H1 (cell line): ENCODE results near the gene DUOX1. TPM values are rescaled to one million over a fixed set of nuclear protein-coding genes. Genes with fewer than 3 reads are reported as not detected.

Source experiments
- CTCF ChIA-PET: fragments of 300-600 bp; sonication (Branson Sonifier 250); formaldehyde crosslinking; loops from one replicate; lab custom pipeline; 2021; ENCODE audit not compliant: partially characterized antibody; lab: Charles Lee
- POLR2A ChIA-PET: fragments of 300-600 bp; sonication (Branson Sonifier 250); formaldehyde crosslinking; loops from one replicate; lab custom pipeline; 2021; ENCODE audit warnings: inconsistent platforms; ENCODE audit not compliant: partially characterized antibody; lab: Charles Lee
- DNase-seq, 2 experiments: peaks; one replicate each; pipeline versions ENCODE4 v3.0.0 to v3.0.0-alpha.2; 2010 to 2022; ENCODE audit warnings: low spot score in 2 of 2, low read depth in 1 of 2, mixed read lengths in 1 of 2
- FAIRE-seq: peaks from 2 replicates; lab custom pipeline; 2011; peaks lifted over from hg19 to GRCh38; lab: Jason Lieb, UNC
- H2AFZ ChIP-seq: 2 replicates; pipeline ENCODE4 v1.8.1; 2012; ENCODE audit warnings: low read length, inconsistent platforms
- H2AK5ac ChIP-seq: 2 replicates; pipeline ENCODE4 v1.6.1; 2013; ENCODE audit warnings: low read depth, low read length
- H2BK120ac ChIP-seq: replicated peaks from 2 replicates; pipeline ENCODE3; 2013; ENCODE audit warnings: low read depth, low read length, inconsistent platforms
- H2BK12ac ChIP-seq: 2 replicates; pipeline ENCODE4 v1.6.1; 2013; ENCODE audit warnings: low read depth, low read length
- H2BK15ac ChIP-seq: 2 replicates; pipeline ENCODE4 v1.6.1; 2013; ENCODE audit warnings: low read length
- H2BK20ac ChIP-seq: 2 replicates; pipeline ENCODE4 v1.6.1; 2013; ENCODE audit warnings: low read length
- H2BK5ac ChIP-seq: 2 replicates; pipeline ENCODE4 v1.6.1; 2013; ENCODE audit warnings: low read depth, low read length
- H3K14ac ChIP-seq: 2 replicates; pipeline ENCODE4 v1.6.1; 2013; ENCODE audit warnings: inconsistent platforms; ENCODE audit not compliant: insufficient read length
- H3K18ac ChIP-seq: 2 replicates; pipeline ENCODE4 v1.6.1; 2013; ENCODE audit warnings: low read length; ENCODE audit errors: extremely low read depth
- H3K23ac ChIP-seq: 2 replicates; pipeline ENCODE4 v1.6.1; 2013; ENCODE audit warnings: inconsistent platforms; ENCODE audit not compliant: insufficient read length
- H3K23me2 ChIP-seq: 2 replicates; pipeline ENCODE4 v1.6.1; 2013; ENCODE audit warnings: low read depth, low read length
- H3K27ac ChIP-seq: 2 replicates; pipeline ENCODE4 v1.6.1; 2011; ENCODE audit warnings: low read depth, low read length, inconsistent platforms
- H3K27me3 ChIP-seq, 4 experiments: replicated peaks in 1 of 4; 1 replicate in 1 of 4; 2 replicates in 3 of 4; pipeline versions ENCODE4 v1.6.1 to v1.8.1; 2011 to 2013; ENCODE audit warnings: low read length in 3 of 4, mild to moderate bottlenecking in 3 of 4, inconsistent platforms in 2 of 4, mixed read lengths in 2 of 4, moderate library complexity in 1 of 4; ENCODE audit not compliant: control insufficient read depth in 3 of 4, insufficient read depth in 3 of 4; ENCODE audit errors: extremely low read depth in 1 of 4
- H3K36me3 ChIP-seq, 4 experiments: 2 replicates each; pipeline versions ENCODE4 v1.6.1 to v1.8.1; 2011 to 2013; ENCODE audit warnings: mild to moderate bottlenecking in 4 of 4, low read length in 3 of 4, moderate library complexity in 2 of 4, control low read depth in 1 of 4, inconsistent platforms in 1 of 4; ENCODE audit not compliant: insufficient read depth in 4 of 4, control insufficient read depth in 2 of 4
- H3K4ac ChIP-seq: replicated peaks from 2 replicates; pipeline ENCODE3; 2013; ENCODE audit warnings: low read length, low read depth, mixed read lengths, inconsistent platforms; ENCODE audit not compliant: insufficient read length
- H3K4me1 ChIP-seq, 4 experiments: replicated peaks in 1 of 4; 1 replicate in 1 of 4; 2 replicates in 3 of 4; pipeline versions ENCODE4 v1.6.1 to v1.8.1; 2011 to 2013; ENCODE audit warnings: low read length in 3 of 4, inconsistent platforms in 2 of 4, mixed read lengths in 1 of 4; ENCODE audit not compliant: insufficient read depth in 4 of 4, control insufficient read depth in 3 of 4
- H3K4me2 ChIP-seq, 2 experiments: 2 replicates each; pipeline versions ENCODE4 v1.6.1 to v1.8.1; 2011 to 2013; ENCODE audit warnings: low read depth in 2 of 2, low read length in 2 of 2, control low read depth in 1 of 2, inconsistent platforms in 1 of 2, mild to moderate bottlenecking in 1 of 2; ENCODE audit not compliant: insufficient read depth in 1 of 2
- H3K4me3 ChIP-seq, 4 experiments: fragments of 200-600, 300-600 bp in 1 of 4; sonication (generic), shearing (Covaris generic), sonication (Bioruptor Twin) in 1 of 4; 2 replicates each; pipeline versions ENCODE4 v1.5.1 to v1.8.1; 2011 to 2016; ENCODE audit warnings: low read length in 4 of 4, low read depth in 3 of 4, control low read depth in 2 of 4, inconsistent platforms in 2 of 4, mild to moderate bottlenecking in 2 of 4, mixed read lengths in 1 of 4, moderate library complexity in 1 of 4; ENCODE audit not compliant: insufficient read depth in 2 of 4; ENCODE audit errors: extremely low read depth in 1 of 4
- H3K56ac ChIP-seq: replicated peaks from 2 replicates; pipeline ENCODE3; 2013; ENCODE audit warnings: low read depth, mild to moderate bottlenecking, mixed read lengths, low read length, inconsistent platforms; ENCODE audit not compliant: insufficient read length
- H3K79me1 ChIP-seq: 2 replicates; pipeline ENCODE4 v1.6.1; 2013; ENCODE audit warnings: low read depth, low read length, control low read depth
- H3K79me2 ChIP-seq, 2 experiments: 2 replicates each; pipeline versions ENCODE4 v1.6.1 to v1.8.1; 2012 to 2013; ENCODE audit warnings: low read length in 2 of 2, mild to moderate bottlenecking in 2 of 2, inconsistent platforms in 1 of 2; ENCODE audit not compliant: insufficient read depth in 2 of 2, control insufficient read depth in 1 of 2
- H3K9ac ChIP-seq, 4 experiments: replicated peaks in 1 of 4; 1 replicate in 1 of 4; 2 replicates in 3 of 4; pipeline versions ENCODE4 v1.6.1 to v1.8.1; 2011 to 2013; ENCODE audit warnings: low read depth in 3 of 4, low read length in 3 of 4, control low read depth in 2 of 4, mild to moderate bottlenecking in 2 of 4, moderate library complexity in 2 of 4, inconsistent platforms in 1 of 4; ENCODE audit errors: extremely low read depth in 1 of 4
- H3K9me3 ChIP-seq, 2 experiments: 2 replicates each; pipeline versions ENCODE4 v1.6.1 to v1.8.1; 2012 to 2013; ENCODE audit warnings: mild to moderate bottlenecking in 2 of 2, moderate library complexity in 2 of 2, control low read depth in 1 of 2, inconsistent platforms in 1 of 2, low read depth in 1 of 2, low read length in 1 of 2, mixed read lengths in 1 of 2; ENCODE audit not compliant: insufficient read depth in 2 of 2
- H4K20me1 ChIP-seq, 2 experiments: replicated peaks in 1 of 2; 2 replicates each; pipeline versions ENCODE3 to v1.8.1; 2011 to 2013; ENCODE audit warnings: inconsistent platforms in 2 of 2, low read length in 2 of 2, mild to moderate bottlenecking in 1 of 2; ENCODE audit not compliant: insufficient read depth in 2 of 2, control insufficient read depth in 1 of 2
- H4K5ac ChIP-seq: 2 replicates; pipeline ENCODE4 v1.6.1; 2013; ENCODE audit warnings: low read length, low read depth, mixed read lengths, inconsistent platforms; ENCODE audit not compliant: insufficient read length
- H4K8ac ChIP-seq: 2 replicates; pipeline ENCODE4 v1.8.0; 2013; ENCODE audit warnings: mild to moderate bottlenecking, moderate library complexity, low read length, inconsistent platforms; ENCODE audit not compliant: insufficient read depth; ENCODE audit errors: extremely low read depth
- H4K91ac ChIP-seq: replicated peaks from 2 replicates; pipeline ENCODE3; 2013; ENCODE audit warnings: low read length, mixed read lengths, inconsistent platforms; ENCODE audit not compliant: insufficient read length
- BCL11A ChIP-seq, 2 experiments: IDR thresholded peaks; one replicate each; pipeline ENCODE4 v1.6.1; 2011; ENCODE audit warnings: low read depth in 2 of 2, low read length in 2 of 2, mild to moderate bottlenecking in 2 of 2
- CHD2 ChIP-seq: IDR thresholded peaks from 2 replicates; pipeline ENCODE4 v1.6.1; 2012; ENCODE audit warnings: low read length, improper control_type of control experiment
- HDAC6 ChIP-seq: IDR thresholded peaks from one replicate; pipeline ENCODE4 v1.7.1; 2012; ENCODE audit warnings: low read depth, mild to moderate bottlenecking, inconsistent platforms, low read length, moderate library complexity
- KDM5A ChIP-seq: fragments of 200-600 bp; IDR thresholded peaks from 2 replicates; pipeline ENCODE4 v1.7.1; 2012; ENCODE audit warnings: mild to moderate bottlenecking, low read length, inconsistent platforms, mixed read lengths
- POLR2A ChIP-seq, 2 experiments: IDR thresholded peaks; 1 replicate in 1 of 2; 2 replicates in 1 of 2; pipeline ENCODE4 v1.6.1; 2011; ENCODE audit warnings: low read depth in 2 of 2, low read length in 2 of 2, mild to moderate bottlenecking in 2 of 2; ENCODE audit errors: control extremely low read depth in 1 of 2
- SRF ChIP-seq: IDR thresholded peaks from 2 replicates; pipeline ENCODE4 v1.6.1; 2011; ENCODE audit warnings: mild to moderate bottlenecking, low read depth, low read length, moderate library complexity
- TCF12 ChIP-seq: IDR thresholded peaks from 2 replicates; pipeline ENCODE4 v1.6.1; 2011; ENCODE audit warnings: low read depth, mild to moderate bottlenecking, low read length
- WGBS, 2 experiments: shearing (Covaris generic) in 1 of 2; methylation state at CpG; one replicate each; pipeline versions ENCODE4 v1.1.6 to v1.1.7; 2013 to 2015; ENCODE audit warnings: low lambda C conversion rate in 2 of 2, mixed read lengths in 2 of 2, inconsistent platforms in 1 of 2, low coverage in 1 of 2, missing lambda C conversion rate in 1 of 2; ENCODE audit not compliant: insufficient replicate concordance in 2 of 2, insufficient coverage in 1 of 2, insufficient read length in 1 of 2; ENCODE audit errors: extremely low coverage in 1 of 2, missing lambda C conversion rate in 1 of 2; 5-methylcytosine and 5-hydroxymethylcytosine counted together
- polyA plus RNA-seq, 7 experiments: library from polyadenylated mRNA; depleted of rRNA in 3 of 7; stranded (reverse) in 5 of 7; unstranded in 2 of 7; fragments of >200 nt in 5 of 7; fragments of 200-250 nt in 2 of 7; gene quantifications; 1 replicate in 5 of 7; 2 replicates in 1 of 7; 4 replicates in 1 of 7; pipeline versions ENCODE4 v1.2.1 to v1.2.3, GENCODE V29; 2011 to 2013; ENCODE audit warnings: missing spikeins in 2 of 7, mixed read lengths in 2 of 7
- total RNA-seq: library from RNA; stranded (reverse); fragmentation: NEBNext Ultra II Directional; extraction: Animal tissue kit (Norgen Biotek cat#: 25700); gene quantifications from 2 replicates; pipeline ENCODE4 v1.2.1, GENCODE V29; 2021
- TF ChIP-seq, protein P1 (sequence below): IDR thresholded peaks from 2 replicates; pipeline ENCODE4 v1.6.1; 2012; ENCODE audit warnings: inconsistent platforms
- TF ChIP-seq, protein P2 (sequence below), 3 experiments: IDR thresholded peaks; 1 replicate in 2 of 3; 2 replicates in 1 of 3; pipeline versions ENCODE4 v1.5.1 to v1.6.1; 2011; ENCODE audit warnings: low read length in 3 of 3, mild to moderate bottlenecking in 3 of 3, inconsistent platforms in 2 of 3, low read depth in 1 of 3, moderate library complexity in 1 of 3; ENCODE audit not compliant: insufficient read depth in 1 of 3; ENCODE audit errors: control extremely low read depth in 1 of 3

DUOX1 gene
- total and polyA plus RNA-seq, 2 of the 8 experiments (the other 6 are each of a cell fraction or from before 2014, with no cell fraction given) = 0.84 to 1.4 TPM

DNA sequence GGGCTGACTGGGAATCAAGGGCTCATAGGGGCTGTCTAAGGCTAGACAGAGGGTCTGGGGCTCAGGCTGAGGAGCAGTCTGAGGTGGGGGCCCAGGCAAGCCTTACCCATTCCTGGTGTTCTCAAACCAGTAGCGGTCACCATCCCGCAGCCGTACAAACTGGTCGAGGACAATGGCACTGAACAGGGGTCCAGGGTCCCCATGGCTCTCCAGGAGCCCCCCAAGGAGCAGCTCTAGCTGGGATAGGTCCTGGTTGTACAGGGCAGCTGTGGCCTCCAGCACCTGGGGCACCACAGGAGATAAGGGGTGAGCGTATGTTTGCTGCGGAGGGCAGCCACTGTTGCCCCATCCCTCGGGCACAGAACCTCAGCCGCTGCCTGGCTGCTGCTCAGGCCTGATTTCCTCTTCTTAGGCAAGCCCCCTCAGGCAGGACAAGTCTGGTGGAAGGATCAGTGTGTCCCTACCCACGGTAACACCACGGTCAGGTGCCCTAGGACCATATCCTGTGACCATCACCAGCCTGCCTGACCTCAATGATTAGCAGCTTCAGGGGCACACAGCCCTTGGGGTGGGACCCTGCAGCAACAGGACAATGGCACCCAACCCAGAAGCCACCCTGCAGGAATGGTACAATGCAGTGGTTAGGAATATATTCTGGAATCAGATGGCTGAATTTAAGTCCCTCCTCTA, 21.7 kb upstream of the DUOX1 start:
- no peaks in the 10 kb centered on the region; a peak in 1 of 4 replicates for H3K9me3 ChIP-seq
- H3K56ac ChIP-seq = no peak overlapping the region
- WGBS, 2 experiments = 93% methylated on average over 10 of the region's 10 CpGs; no CpG with 5 or more reads in 1 of the 2 experiments
- H3K79me1 ChIP-seq = no peaks in the 10 kb centered on the region
- no peak overlapping the region for H3K18ac ChIP-seq
- peaks cover 3 to 11% of the 10 kb centered on the region in 2 experiments for H4K20me1 ChIP-seq
- no peak overlapping the region for H4K8ac ChIP-seq
- H3K27me3 ChIP-seq = peaks cover 35 to 50% (median 41%) of the 10 kb centered on the region in 4 experiments
- peaks cover 4% of the 10 kb centered on the region; the same call in 1 of the 2 replicates for H3K23me2 ChIP-seq
- H2BK15ac ChIP-seq = no peak overlapping the region
- no peak overlapping the region for H3K14ac ChIP-seq
- DNase-seq (no peak), FAIRE-seq (no peak)
- H2BK20ac ChIP-seq = no peak overlapping the region
- H2AK5ac ChIP-seq = peak overlapping the region; percentile 45; the same call in 1 of the 2 replicates
- no peak overlapping the region for H3K4me3 ChIP-seq
- no peak overlapping the region for H4K91ac ChIP-seq
- H3K23ac ChIP-seq = no peak overlapping the region
- no peak overlapping the region for H2AFZ ChIP-seq
- peaks cover 0 to 14% (median 9%) of the 10 kb centered on the region in 4 experiments; a peak in 5 of 7 replicates for H3K4me1 ChIP-seq
- no peak overlapping the region for H3K9ac ChIP-seq
- peaks cover 0 to 3% (median 0%) of the 10 kb centered on the region in 4 experiments; a peak in 1 of 8 replicates for H3K36me3 ChIP-seq
- H3K4ac ChIP-seq = no peak overlapping the region
- H3K79me2 ChIP-seq = no peaks in the 10 kb centered on the region
- no peak overlapping the region for H4K5ac ChIP-seq
- H2BK5ac ChIP-seq = 0 out of 2 replicates have a peak overlapping the region, but pooled peaks have one; percentile 8
- POLR2A ChIA-PET = no interaction called here
- no peak overlapping the region for H2BK12ac ChIP-seq
- no peak overlapping the region for H3K4me2 ChIP-seq
- H3K27ac ChIP-seq = no peak overlapping the region
- no peak overlapping the region for H2BK120ac ChIP-seq
- CTCF ChIA-PET = interaction anchor here (3.3 kb wide), 1 partner anchor 10 kb away, joined by 22 read pairs; no protein-coding TSS in a partner anchor
- TF ChIP-seq POLR2A (IDR thresholded peaks at IDR 0.05; ENCODE audit: control extremely low read depth in 1 of 2, low read depth in 2 of 2, low read length in 2 of 2) (no peak), SRF (no peak), TCF12 (no peak), BCL11A (IDR thresholded peaks at IDR 0.05; ENCODE audit: low read depth in 2 of 2, low read length in 2 of 2) (no peak), KDM5A (no peak), CHD2 (no peak), HDAC6 (no peak)
- TF ChIP-seq, protein P1, sequence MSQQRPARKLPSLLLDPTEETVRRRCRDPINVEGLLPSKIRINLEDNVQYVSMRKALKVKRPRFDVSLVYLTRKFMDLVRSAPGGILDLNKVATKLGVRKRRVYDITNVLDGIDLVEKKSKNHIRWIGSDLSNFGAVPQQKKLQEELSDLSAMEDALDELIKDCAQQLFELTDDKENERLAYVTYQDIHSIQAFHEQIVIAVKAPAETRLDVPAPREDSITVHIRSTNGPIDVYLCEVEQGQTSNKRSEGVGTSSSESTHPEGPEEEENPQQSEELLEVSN = no peak
- TF ChIP-seq, protein P2, sequence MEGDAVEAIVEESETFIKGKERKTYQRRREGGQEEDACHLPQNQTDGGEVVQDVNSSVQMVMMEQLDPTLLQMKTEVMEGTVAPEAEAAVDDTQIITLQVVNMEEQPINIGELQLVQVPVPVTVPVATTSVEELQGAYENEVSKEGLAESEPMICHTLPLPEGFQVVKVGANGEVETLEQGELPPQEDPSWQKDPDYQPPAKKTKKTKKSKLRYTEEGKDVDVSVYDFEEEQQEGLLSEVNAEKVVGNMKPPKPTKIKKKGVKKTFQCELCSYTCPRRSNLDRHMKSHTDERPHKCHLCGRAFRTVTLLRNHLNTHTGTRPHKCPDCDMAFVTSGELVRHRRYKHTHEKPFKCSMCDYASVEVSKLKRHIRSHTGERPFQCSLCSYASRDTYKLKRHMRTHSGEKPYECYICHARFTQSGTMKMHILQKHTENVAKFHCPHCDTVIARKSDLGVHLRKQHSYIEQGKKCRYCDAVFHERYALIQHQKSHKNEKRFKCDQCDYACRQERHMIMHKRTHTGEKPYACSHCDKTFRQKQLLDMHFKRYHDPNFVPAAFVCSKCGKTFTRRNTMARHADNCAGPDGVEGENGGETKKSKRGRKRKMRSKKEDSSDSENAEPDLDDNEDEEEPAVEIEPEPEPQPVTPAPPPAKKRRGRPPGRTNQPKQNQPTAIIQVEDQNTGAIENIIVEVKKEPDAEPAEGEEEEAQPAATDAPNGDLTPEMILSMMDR (IDR thresholded peaks at IDR 0.05; ENCODE audit: control extremely low read depth in 1 of 3, insufficient read depth in 1 of 3, low read depth in 1 of 3, low read length in 3 of 3) = no peak
